GM23338 (cell line): ENCODE data around the gene BCL2. TPM values are rescaled to one million over a fixed set of nuclear protein-coding genes. Genes with fewer than 3 reads are reported as not detected.

ENCODE experiments used
- ATAC-seq: fragments of 200-7000 bp; cut with Tn5 transposase; 3 replicates; pipeline ENCODE4 v1.9.1; 2020
- DNase-seq: peaks from one replicate; pipeline ENCODE4 v3.0.0-alpha.2; 2015; ENCODE audit warnings: low spot score
- H2AFZ ChIP-seq: fragments of 200-600 bp; sonication (generic); 2 replicates; pipeline ENCODE4 v1.8.0; 2016; ENCODE audit warnings: antibody characterized with exemption, mild to moderate bottlenecking, moderate library complexity
- H3F3A ChIP-seq: fragments of 200-600 bp; sonication (generic); replicated peaks from 2 replicates; pipeline ENCODE4 v1.8.0; 2017; ENCODE audit warnings: antibody characterized with exemption, mixed run types, low read depth
- H3K27ac ChIP-seq: fragments of 200-600 bp; sonication (generic); 2 replicates; pipeline ENCODE4 v1.6.1; 2016; ENCODE audit warnings: low read depth
- H3K27me3 ChIP-seq: fragments of 200-600 bp; sonication (generic); 2 replicates; pipeline ENCODE4 v1.8.0; 2016; ENCODE audit warnings: mild to moderate bottlenecking, mixed run types, moderate library complexity; ENCODE audit not compliant: insufficient read depth
- H3K36me3 ChIP-seq: fragments of 200-600 bp; sonication (generic); 2 replicates; pipeline ENCODE4 v1.8.0; 2016; ENCODE audit warnings: mild to moderate bottlenecking; ENCODE audit not compliant: insufficient read depth
- H3K4me1 ChIP-seq: fragments of 200-600 bp; sonication (generic); 2 replicates; pipeline ENCODE4 v1.8.0; 2016; ENCODE audit warnings: mild to moderate bottlenecking, moderate library complexity; ENCODE audit not compliant: insufficient read depth
- H3K4me2 ChIP-seq: fragments of 200-600 bp; sonication (generic); 2 replicates; pipeline ENCODE4 v1.7.1; 2017; ENCODE audit warnings: mixed run types
- H3K4me3 ChIP-seq: fragments of 200-600 bp; sonication (generic); 2 replicates; pipeline ENCODE4 v1.6.1; 2016; ENCODE audit warnings: mixed run types
- H3K79me2 ChIP-seq: fragments of 200-600 bp; sonication (generic); replicated peaks from 2 replicates; pipeline ENCODE4 v1.8.0; 2017; ENCODE audit warnings: mild to moderate bottlenecking; ENCODE audit not compliant: insufficient read depth
- H3K9me2 ChIP-seq: fragments of 200-600 bp; sonication (generic); 2 replicates; pipeline ENCODE4 v1.8.0; 2017; ENCODE audit not compliant: insufficient read depth
- H4K20me1 ChIP-seq: fragments of 200-600 bp; sonication (generic); replicated peaks from 2 replicates; pipeline ENCODE4 v1.8.0; 2017; ENCODE audit warnings: mild to moderate bottlenecking; ENCODE audit not compliant: insufficient read depth
- H3K27ac Mint-ChIP-seq: 2 replicates; pipeline ENCODE4 v1.8.0; 2020; ENCODE audit warnings: inconsistent platforms, mild to moderate bottlenecking, moderate library complexity, mixed read lengths
- H3K27me3 Mint-ChIP-seq: 3 replicates; pipeline ENCODE4 v1.8.0; 2022; ENCODE audit warnings: low read depth, mild to moderate bottlenecking, moderate library complexity, mixed read lengths, inconsistent platforms; ENCODE audit not compliant: insufficient read depth, poor library complexity
- H3K36me3 Mint-ChIP-seq: 3 replicates; pipeline ENCODE4 v1.8.0; 2021; ENCODE audit warnings: low read depth, mild to moderate bottlenecking, inconsistent platforms, moderate library complexity, mixed read lengths
- H3K4me1 Mint-ChIP-seq: 3 replicates; pipeline ENCODE4 v1.8.0; 2020; ENCODE audit warnings: mild to moderate bottlenecking, inconsistent platforms, mixed read lengths
- H3K4me3 Mint-ChIP-seq: 3 replicates; pipeline ENCODE4 v1.8.0; 2021; ENCODE audit warnings: moderate library complexity, mild to moderate bottlenecking, inconsistent platforms, mixed read lengths
- H3K9me3 Mint-ChIP-seq: 3 replicates; pipeline ENCODE4 v1.8.0; 2020; ENCODE audit warnings: moderate library complexity, mild to moderate bottlenecking, inconsistent platforms, mixed read lengths
- CREB1 ChIP-seq: fragments of 250-450 bp; sonication (Bioruptor Pico); IDR thresholded peaks from 2 replicates; pipeline ENCODE4 v1.5.0; 2020; ENCODE audit warnings: low read depth, mild to moderate bottlenecking, moderate library complexity
- EZH2 ChIP-seq: fragments of 200-600 bp; sonication (generic); IDR thresholded peaks from one replicate; pipeline ENCODE4 v1.8.0; 2017; ENCODE audit warnings: antibody characterized with exemption, mild to moderate bottlenecking, low read depth; ENCODE audit not compliant: unreplicated experiment
- EZH2phosphoT487 ChIP-seq: fragments of 200-600 bp; sonication (generic); IDR thresholded peaks from one replicate; pipeline ENCODE4 v1.8.1; 2018; ENCODE audit warnings: antibody characterized with exemption; ENCODE audit not compliant: unreplicated experiment
- JUNB ChIP-seq: IDR thresholded peaks from one replicate; pipeline ENCODE4 v1.6.1; 2016; ENCODE audit warnings: antibody characterized with exemption; ENCODE audit not compliant: unreplicated experiment
- NANOG ChIP-seq: IDR thresholded peaks from 2 replicates; pipeline ENCODE4 v1.6.1; 2016; ENCODE audit warnings: antibody characterized with exemption, borderline replicate concordance
- POLR2AphosphoS5 ChIP-seq: IDR thresholded peaks from 2 replicates; pipeline ENCODE4 v1.6.1; 2016; ENCODE audit warnings: antibody characterized with exemption, low read depth
- STAT1 ChIP-seq: IDR thresholded peaks from one replicate; pipeline ENCODE4 v1.6.1; 2016; ENCODE audit warnings: antibody characterized with exemption; ENCODE audit not compliant: unreplicated experiment
- ZNF114 ChIP-seq: fragments of 250-450 bp; sonication (Bioruptor Pico); IDR thresholded peaks from 2 replicates; pipeline ENCODE4 v1.5.0; 2020; ENCODE audit warnings: mild to moderate bottlenecking, moderate library complexity
- ZNF331 ChIP-seq: fragments of 250-450 bp; sonication (Bioruptor Pico); IDR thresholded peaks from 2 replicates; pipeline ENCODE4 v1.5.0; 2020; ENCODE audit warnings: low read depth, mild to moderate bottlenecking, moderate library complexity
- ZNF462 ChIP-seq: fragments of 250-450 bp; sonication (Bioruptor Pico); IDR thresholded peaks from 2 replicates; pipeline ENCODE4 v1.5.0; 2020; ENCODE audit warnings: mild to moderate bottlenecking, moderate library complexity
- polyA plus RNA-seq: library from polyadenylated mRNA; unstranded; fragments of >200 nt; fragmentation: Nextera tagmentation; extraction: Ambion mirVana; gene quantifications from 2 replicates; pipeline ENCODE4 v1.2.1, GENCODE V29; 2016
- total RNA-seq: library from RNA; depleted of rRNA; stranded (reverse); fragments of >200 nt; shearing (Covaris generic); gene quantifications from 2 replicates; pipeline ENCODE4 v1.2.3, GENCODE V29; 2014
- TF ChIP-seq, protein P1 (sequence below), 2 experiments: fragments of 200-600 bp in 1 of 2; sonication (generic) in 1 of 2; conservative IDR thresholded peaks; 2 replicates each; pipeline versions ENCODE4 v1.5.1 to v1.6.1; 2016 to 2017; ENCODE audit warnings: antibody characterized with exemption in 2 of 2, low read depth in 2 of 2, mild to moderate bottlenecking in 2 of 2, moderate library complexity in 1 of 2
- TF ChIP-seq, protein P2 (sequence below): IDR thresholded peaks from one replicate; pipeline ENCODE4 v1.6.1; 2018; ENCODE audit warnings: antibody characterized with exemption; ENCODE audit not compliant: unreplicated experiment
- TF ChIP-seq, protein P3 (sequence below): IDR thresholded peaks from 2 replicates; pipeline ENCODE4 v1.6.1; 2016; ENCODE audit warnings: antibody characterized with exemption

Gene BCL2
- total and polyA plus RNA-seq, 2 experiments from 2014 or later: 1.2 to 4.0 TPM

GRCh38 chr18:63096327-63096874 lies 223.2 kb downstream of the BCL2 start:
- Histone ChIP-seq H3K4me2 (no peak overlapping the region), H3K27me3 (no peaks in the 10 kb centered on the region), H3K36me3 (no peaks in the 10 kb centered on the region), H3K4me1 (no peaks in the 10 kb centered on the region), H3K27ac (no peak overlapping the region), H3K9me2 (0 out of 2 replicates have a peak, but pooled peaks cover 4% of the 10 kb centered on the region), H2AFZ (no peak overlapping the region), H3K4me3 (no peak overlapping the region), H3K79me2 (no peaks in the 10 kb centered on the region), H4K20me1 (no peaks in the 10 kb centered on the region), H3F3A (no peaks in the 10 kb centered on the region)
- H3K4me3 Mint-ChIP-seq: no peak overlapping the region
- H3K36me3 Mint-ChIP-seq: no peaks in the 10 kb centered on the region
- no peak for ATAC-seq
- no peak for DNase-seq
- H3K27ac Mint-ChIP-seq: no peak overlapping the region
- peaks cover 5% of the 10 kb centered on the region for H3K4me1 Mint-ChIP-seq
- H3K9me3 Mint-ChIP-seq: no peaks in the 10 kb centered on the region
- TF ChIP-seq CREB1 (CRISPR knock-in tag) (no peak), ZNF331 (no peak), ZNF462 (no peak), EZH2phosphoT487 (no peak), JUNB (no peak), STAT1 (no peak), NANOG (no peak), ZNF114 (CRISPR knock-in tag) (no peak), POLR2AphosphoS5 (no peak), EZH2 (no peak)
- TF ChIP-seq, protein P1, sequence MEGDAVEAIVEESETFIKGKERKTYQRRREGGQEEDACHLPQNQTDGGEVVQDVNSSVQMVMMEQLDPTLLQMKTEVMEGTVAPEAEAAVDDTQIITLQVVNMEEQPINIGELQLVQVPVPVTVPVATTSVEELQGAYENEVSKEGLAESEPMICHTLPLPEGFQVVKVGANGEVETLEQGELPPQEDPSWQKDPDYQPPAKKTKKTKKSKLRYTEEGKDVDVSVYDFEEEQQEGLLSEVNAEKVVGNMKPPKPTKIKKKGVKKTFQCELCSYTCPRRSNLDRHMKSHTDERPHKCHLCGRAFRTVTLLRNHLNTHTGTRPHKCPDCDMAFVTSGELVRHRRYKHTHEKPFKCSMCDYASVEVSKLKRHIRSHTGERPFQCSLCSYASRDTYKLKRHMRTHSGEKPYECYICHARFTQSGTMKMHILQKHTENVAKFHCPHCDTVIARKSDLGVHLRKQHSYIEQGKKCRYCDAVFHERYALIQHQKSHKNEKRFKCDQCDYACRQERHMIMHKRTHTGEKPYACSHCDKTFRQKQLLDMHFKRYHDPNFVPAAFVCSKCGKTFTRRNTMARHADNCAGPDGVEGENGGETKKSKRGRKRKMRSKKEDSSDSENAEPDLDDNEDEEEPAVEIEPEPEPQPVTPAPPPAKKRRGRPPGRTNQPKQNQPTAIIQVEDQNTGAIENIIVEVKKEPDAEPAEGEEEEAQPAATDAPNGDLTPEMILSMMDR (conservative IDR thresholded peaks at IDR 0.05; ENCODE audit: low read depth in 2 of 2): no peak
- TF ChIP-seq, protein P2, sequence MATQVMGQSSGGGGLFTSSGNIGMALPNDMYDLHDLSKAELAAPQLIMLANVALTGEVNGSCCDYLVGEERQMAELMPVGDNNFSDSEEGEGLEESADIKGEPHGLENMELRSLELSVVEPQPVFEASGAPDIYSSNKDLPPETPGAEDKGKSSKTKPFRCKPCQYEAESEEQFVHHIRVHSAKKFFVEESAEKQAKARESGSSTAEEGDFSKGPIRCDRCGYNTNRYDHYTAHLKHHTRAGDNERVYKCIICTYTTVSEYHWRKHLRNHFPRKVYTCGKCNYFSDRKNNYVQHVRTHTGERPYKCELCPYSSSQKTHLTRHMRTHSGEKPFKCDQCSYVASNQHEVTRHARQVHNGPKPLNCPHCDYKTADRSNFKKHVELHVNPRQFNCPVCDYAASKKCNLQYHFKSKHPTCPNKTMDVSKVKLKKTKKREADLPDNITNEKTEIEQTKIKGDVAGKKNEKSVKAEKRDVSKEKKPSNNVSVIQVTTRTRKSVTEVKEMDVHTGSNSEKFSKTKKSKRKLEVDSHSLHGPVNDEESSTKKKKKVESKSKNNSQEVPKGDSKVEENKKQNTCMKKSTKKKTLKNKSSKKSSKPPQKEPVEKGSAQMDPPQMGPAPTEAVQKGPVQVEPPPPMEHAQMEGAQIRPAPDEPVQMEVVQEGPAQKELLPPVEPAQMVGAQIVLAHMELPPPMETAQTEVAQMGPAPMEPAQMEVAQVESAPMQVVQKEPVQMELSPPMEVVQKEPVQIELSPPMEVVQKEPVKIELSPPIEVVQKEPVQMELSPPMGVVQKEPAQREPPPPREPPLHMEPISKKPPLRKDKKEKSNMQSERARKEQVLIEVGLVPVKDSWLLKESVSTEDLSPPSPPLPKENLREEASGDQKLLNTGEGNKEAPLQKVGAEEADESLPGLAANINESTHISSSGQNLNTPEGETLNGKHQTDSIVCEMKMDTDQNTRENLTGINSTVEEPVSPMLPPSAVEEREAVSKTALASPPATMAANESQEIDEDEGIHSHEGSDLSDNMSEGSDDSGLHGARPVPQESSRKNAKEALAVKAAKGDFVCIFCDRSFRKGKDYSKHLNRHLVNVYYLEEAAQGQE: no peak
- TF ChIP-seq, protein P3, sequence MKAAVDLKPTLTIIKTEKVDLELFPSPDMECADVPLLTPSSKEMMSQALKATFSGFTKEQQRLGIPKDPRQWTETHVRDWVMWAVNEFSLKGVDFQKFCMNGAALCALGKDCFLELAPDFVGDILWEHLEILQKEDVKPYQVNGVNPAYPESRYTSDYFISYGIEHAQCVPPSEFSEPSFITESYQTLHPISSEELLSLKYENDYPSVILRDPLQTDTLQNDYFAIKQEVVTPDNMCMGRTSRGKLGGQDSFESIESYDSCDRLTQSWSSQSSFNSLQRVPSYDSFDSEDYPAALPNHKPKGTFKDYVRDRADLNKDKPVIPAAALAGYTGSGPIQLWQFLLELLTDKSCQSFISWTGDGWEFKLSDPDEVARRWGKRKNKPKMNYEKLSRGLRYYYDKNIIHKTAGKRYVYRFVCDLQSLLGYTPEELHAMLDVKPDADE: no peak
- no peaks in the 10 kb centered on the region for H3K27me3 Mint-ChIP-seq
